Measurements from ENCODE around the gene MGAT4B.

Gene MGAT4B

DNA sequence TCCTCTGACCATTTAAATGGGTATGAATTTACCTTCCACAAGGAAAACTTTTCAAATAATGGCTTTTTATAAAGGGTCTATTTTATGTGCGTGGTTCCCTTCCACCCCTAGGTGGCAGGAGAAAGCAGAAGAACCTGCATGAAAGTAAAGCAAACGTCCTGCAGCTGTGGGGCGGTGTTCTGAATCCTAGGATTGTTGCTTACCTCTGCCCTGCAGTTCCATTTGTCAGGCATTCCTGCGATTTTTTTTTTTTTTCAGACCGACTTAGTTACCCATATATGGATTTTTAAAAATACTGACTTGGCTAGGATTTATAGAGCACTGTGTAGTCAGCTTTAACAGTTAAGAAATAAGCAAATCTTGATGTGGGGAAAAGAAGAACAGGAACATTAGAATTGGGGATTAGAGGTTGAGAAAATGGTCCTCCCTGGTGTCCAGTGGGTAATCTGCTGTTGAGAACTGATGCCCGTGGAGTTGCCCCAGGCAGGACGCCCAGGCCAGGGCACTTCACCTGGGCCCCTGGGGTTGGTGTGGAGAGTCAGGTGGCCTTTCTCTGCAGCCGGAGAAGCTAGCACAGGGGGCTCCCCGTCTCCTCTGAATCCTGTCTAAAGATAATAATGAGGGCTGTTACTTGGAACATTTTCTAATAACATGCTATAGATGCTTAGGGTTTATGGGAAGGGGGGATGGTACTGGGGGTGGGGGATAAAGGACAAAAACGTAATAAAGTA, 43.3 kb downstream of the MGAT4B start:
- ATAC-seq, result peak; percentile 73
- no peak for TF ChIP-seq ISL1 (CRISPR knock-in tag; IDR thresholded peaks at IDR 0.05)
- no peak for TF ChIP-seq BACH2 (CRISPR knock-in tag; IDR thresholded peaks at IDR 0.05; ENCODE audit: borderline replicate concordance)

DNA sequence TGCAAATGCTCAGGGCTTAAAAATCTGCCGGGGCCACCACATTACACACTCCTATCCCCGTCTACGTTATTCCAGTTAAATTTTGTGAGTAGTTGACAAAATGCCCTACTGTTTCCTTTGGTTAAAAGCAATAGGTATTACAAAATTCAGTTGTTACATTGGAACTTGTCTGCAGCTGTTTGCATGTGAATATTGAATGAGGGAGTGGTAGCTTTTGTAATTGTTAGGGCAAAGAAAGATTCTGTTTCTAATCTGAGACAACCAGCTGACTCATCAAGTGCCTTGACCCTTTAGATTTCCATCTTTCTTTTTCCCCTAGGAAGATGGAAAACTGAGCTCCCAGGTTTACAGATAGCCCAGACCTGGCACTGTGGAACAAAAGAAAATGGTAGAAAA, 43.9 kb downstream of the MGAT4B start:
- no peak for TF ChIP-seq BACH2 (CRISPR knock-in tag; IDR thresholded peaks at IDR 0.05; ENCODE audit: borderline replicate concordance)
- TF ChIP-seq, protein P1, sequence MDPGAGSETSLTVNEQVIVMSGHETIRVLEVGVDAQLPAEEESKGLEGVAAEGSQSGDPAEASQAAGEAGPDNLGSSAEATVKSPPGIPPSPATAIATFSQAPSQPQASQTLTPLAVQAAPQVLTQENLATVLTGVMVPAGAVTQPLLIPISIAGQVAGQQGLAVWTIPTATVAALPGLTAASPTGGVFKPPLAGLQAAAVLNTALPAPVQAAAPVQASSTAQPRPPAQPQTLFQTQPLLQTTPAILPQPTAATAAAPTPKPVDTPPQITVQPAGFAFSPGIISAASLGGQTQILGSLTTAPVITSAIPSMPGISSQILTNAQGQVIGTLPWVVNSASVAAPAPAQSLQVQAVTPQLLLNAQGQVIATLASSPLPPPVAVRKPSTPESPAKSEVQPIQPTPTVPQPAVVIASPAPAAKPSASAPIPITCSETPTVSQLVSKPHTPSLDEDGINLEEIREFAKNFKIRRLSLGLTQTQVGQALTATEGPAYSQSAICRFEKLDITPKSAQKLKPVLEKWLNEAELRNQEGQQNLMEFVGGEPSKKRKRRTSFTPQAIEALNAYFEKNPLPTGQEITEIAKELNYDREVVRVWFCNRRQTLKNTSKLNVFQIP (CRISPR knock-in tag; IDR thresholded peaks at IDR 0.05; ENCODE audit: borderline replicate concordance, low read depth), result no peak
- TF ChIP-seq, protein P2, sequence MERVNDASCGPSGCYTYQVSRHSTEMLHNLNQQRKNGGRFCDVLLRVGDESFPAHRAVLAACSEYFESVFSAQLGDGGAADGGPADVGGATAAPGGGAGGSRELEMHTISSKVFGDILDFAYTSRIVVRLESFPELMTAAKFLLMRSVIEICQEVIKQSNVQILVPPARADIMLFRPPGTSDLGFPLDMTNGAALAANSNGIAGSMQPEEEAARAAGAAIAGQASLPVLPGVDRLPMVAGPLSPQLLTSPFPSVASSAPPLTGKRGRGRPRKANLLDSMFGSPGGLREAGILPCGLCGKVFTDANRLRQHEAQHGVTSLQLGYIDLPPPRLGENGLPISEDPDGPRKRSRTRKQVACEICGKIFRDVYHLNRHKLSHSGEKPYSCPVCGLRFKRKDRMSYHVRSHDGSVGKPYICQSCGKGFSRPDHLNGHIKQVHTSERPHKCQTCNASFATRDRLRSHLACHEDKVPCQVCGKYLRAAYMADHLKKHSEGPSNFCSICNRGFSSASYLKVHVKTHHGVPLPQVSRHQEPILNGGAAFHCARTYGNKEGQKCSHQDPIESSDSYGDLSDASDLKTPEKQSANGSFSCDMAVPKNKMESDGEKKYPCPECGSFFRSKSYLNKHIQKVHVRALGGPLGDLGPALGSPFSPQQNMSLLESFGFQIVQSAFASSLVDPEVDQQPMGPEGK (CRISPR knock-in tag; IDR thresholded peaks at IDR 0.05; ENCODE audit: borderline replicate concordance), result no peak
- no peak for TF ChIP-seq ESRRG (CRISPR knock-in tag; IDR thresholded peaks at IDR 0.05)
- TF ChIP-seq TOX (CRISPR knock-in tag; IDR thresholded peaks at IDR 0.05; ENCODE audit: borderline replicate concordance), result no peak
- TF ChIP-seq GLIS3 (CRISPR knock-in tag; IDR thresholded peaks at IDR 0.05), result no peak
- no peak for TF ChIP-seq ZFP30 (CRISPR knock-in tag; IDR thresholded peaks at IDR 0.05)
- TF ChIP-seq, protein P3, sequence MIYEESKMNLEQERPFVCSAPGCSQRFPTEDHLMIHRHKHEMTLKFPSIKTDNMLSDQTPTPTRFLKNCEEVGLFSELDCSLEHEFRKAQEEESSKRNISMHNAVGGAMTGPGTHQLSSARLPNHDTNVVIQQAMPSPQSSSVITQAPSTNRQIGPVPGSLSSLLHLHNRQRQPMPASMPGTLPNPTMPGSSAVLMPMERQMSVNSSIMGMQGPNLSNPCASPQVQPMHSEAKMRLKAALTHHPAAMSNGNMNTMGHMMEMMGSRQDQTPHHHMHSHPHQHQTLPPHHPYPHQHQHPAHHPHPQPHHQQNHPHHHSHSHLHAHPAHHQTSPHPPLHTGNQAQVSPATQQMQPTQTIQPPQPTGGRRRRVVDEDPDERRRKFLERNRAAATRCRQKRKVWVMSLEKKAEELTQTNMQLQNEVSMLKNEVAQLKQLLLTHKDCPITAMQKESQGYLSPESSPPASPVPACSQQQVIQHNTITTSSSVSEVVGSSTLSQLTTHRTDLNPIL (CRISPR knock-in tag; IDR thresholded peaks at IDR 0.05; ENCODE audit: low read depth), result no peak
- no peak for TF ChIP-seq ZFP3 (CRISPR knock-in tag; IDR thresholded peaks at IDR 0.05)
- TF ChIP-seq ISL1 (CRISPR knock-in tag; IDR thresholded peaks at IDR 0.05), result no peak
- TF ChIP-seq, protein P4, sequence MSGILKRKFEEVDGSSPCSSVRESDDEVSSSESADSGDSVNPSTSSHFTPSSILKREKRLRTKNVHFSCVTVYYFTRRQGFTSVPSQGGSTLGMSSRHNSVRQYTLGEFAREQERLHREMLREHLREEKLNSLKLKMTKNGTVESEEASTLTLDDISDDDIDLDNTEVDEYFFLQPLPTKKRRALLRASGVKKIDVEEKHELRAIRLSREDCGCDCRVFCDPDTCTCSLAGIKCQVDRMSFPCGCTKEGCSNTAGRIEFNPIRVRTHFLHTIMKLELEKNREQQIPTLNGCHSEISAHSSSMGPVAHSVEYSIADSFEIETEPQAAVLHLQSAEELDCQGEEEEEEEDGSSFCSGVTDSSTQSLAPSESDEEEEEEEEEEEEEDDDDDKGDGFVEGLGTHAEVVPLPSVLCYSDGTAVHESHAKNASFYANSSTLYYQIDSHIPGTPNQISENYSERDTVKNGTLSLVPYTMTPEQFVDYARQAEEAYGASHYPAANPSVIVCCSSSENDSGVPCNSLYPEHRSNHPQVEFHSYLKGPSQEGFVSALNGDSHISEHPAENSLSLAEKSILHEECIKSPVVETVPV (CRISPR knock-in tag; IDR thresholded peaks at IDR 0.05), result no peak
- TF ChIP-seq SNAI2 (CRISPR knock-in tag; IDR thresholded peaks at IDR 0.05), result no peak
- TF ChIP-seq, protein P5, sequence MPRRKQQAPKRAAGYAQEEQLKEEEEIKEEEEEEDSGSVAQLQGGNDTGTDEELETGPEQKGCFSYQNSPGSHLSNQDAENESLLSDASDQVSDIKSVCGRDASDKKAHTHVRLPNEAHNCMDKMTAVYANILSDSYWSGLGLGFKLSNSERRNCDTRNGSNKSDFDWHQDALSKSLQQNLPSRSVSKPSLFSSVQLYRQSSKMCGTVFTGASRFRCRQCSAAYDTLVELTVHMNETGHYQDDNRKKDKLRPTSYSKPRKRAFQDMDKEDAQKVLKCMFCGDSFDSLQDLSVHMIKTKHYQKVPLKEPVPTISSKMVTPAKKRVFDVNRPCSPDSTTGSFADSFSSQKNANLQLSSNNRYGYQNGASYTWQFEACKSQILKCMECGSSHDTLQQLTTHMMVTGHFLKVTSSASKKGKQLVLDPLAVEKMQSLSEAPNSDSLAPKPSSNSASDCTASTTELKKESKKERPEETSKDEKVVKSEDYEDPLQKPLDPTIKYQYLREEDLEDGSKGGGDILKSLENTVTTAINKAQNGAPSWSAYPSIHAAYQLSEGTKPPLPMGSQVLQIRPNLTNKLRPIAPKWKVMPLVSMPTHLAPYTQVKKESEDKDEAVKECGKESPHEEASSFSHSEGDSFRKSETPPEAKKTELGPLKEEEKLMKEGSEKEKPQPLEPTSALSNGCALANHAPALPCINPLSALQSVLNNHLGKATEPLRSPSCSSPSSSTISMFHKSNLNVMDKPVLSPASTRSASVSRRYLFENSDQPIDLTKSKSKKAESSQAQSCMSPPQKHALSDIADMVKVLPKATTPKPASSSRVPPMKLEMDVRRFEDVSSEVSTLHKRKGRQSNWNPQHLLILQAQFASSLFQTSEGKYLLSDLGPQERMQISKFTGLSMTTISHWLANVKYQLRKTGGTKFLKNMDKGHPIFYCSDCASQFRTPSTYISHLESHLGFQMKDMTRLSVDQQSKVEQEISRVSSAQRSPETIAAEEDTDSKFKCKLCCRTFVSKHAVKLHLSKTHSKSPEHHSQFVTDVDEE (CRISPR knock-in tag; IDR thresholded peaks at IDR 0.05), result no peak
- no peak for TF ChIP-seq ZNF565 (CRISPR knock-in tag; conservative IDR thresholded peaks at IDR 0.05; ENCODE audit: low read depth)
- no peak for TF ChIP-seq PPARA (CRISPR knock-in tag; IDR thresholded peaks at IDR 0.05; ENCODE audit: borderline replicate concordance)
- TF ChIP-seq CSDC2 (CRISPR knock-in tag; IDR thresholded peaks at IDR 0.05), result no peak
- no peak for TF ChIP-seq ZNF70 (CRISPR knock-in tag; IDR thresholded peaks at IDR 0.05)
- TF ChIP-seq OSR1 (CRISPR knock-in tag; IDR thresholded peaks at IDR 0.05), result no peak
- no peak for TF ChIP-seq TCF4 (CRISPR knock-in tag; IDR thresholded peaks at IDR 0.05; ENCODE audit: borderline replicate concordance)
- peak; percentile 6 for ATAC-seq

DNA sequence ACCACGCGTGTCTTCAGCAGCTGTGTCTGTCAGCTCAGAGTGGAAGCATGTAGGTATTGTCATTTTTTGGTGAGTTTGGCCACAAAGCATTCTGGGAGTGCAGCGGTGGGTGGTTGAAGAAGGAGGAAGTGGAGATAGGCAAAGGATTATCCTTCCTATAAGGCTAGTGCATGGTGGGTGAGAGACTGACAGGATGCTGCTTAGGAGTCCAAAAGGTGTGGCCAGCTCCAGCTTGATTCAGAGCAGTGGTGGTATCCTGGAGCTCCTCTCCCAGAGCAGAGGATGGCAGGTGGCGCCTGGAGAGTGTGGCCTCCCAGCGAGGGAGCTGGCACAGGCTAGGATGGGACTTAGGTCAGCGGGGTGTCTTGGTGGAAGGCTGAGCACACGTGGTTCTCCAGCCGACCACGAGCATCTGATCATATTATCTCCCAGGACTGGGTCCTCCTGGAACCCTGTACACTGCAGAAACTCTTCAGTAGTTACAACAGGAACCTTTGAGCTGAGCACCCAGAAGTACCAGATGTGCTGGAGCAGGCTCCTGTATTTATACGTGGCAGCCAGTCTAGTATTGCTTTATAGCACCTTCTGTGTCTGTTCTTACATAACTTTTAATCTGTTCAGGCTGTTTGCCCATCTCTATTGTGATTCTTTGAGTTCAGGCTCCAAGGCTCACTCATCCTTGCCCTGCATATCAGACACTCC, 44.4 kb downstream of the MGAT4B start:
- ATAC-seq, result peak; percentile 16
- no peak for TF ChIP-seq ZNF70 (CRISPR knock-in tag; IDR thresholded peaks at IDR 0.05)
- no peak for TF ChIP-seq ISL1 (CRISPR knock-in tag; IDR thresholded peaks at IDR 0.05)
- no peak for TF ChIP-seq RARB (CRISPR knock-in tag; IDR thresholded peaks at IDR 0.05)
- no peak for TF ChIP-seq GLIS3 (CRISPR knock-in tag; IDR thresholded peaks at IDR 0.05)
- TF ChIP-seq ZNF565 (CRISPR knock-in tag; conservative IDR thresholded peaks at IDR 0.05; ENCODE audit: low read depth), result no peak
- TF ChIP-seq TCF4 (CRISPR knock-in tag; IDR thresholded peaks at IDR 0.05; ENCODE audit: borderline replicate concordance), result no peak
- TF ChIP-seq, protein P4 (CRISPR knock-in tag; IDR thresholded peaks at IDR 0.05), result no peak
- TF ChIP-seq, protein P2 (CRISPR knock-in tag; IDR thresholded peaks at IDR 0.05; ENCODE audit: borderline replicate concordance), result no peak
- TF ChIP-seq TOX (CRISPR knock-in tag; IDR thresholded peaks at IDR 0.05; ENCODE audit: borderline replicate concordance), result no peak
- TF ChIP-seq, protein P3 (CRISPR knock-in tag; IDR thresholded peaks at IDR 0.05; ENCODE audit: low read depth), result no peak
- TF ChIP-seq BACH2 (CRISPR knock-in tag; IDR thresholded peaks at IDR 0.05; ENCODE audit: borderline replicate concordance), result no peak
- TF ChIP-seq ESRRG (CRISPR knock-in tag; IDR thresholded peaks at IDR 0.05), result no peak
- TF ChIP-seq PPARA (CRISPR knock-in tag; IDR thresholded peaks at IDR 0.05; ENCODE audit: borderline replicate concordance), result no peak
- no peak for TF ChIP-seq SNAI2 (CRISPR knock-in tag; IDR thresholded peaks at IDR 0.05)

Data from SK-N-SH treated with all-trans-retinoic acid at 6 μM for 48 hours (cell line).